HUES64 (cell line): Measurements from ENCODE around the gene TNS3.

Source experiments
- H3K27ac ChIP-seq: 2 replicates; pipeline ENCODE4 v1.7.0; 2013; ENCODE audit warnings: low read depth, low read length, inconsistent platforms
- H3K27me3 ChIP-seq: 2 replicates; pipeline ENCODE4 v1.6.1; 2013; ENCODE audit warnings: mild to moderate bottlenecking, low read length; ENCODE audit not compliant: insufficient read depth
- H3K36me3 ChIP-seq: 2 replicates; pipeline ENCODE4 v1.6.1; 2013; ENCODE audit warnings: mild to moderate bottlenecking, low read length; ENCODE audit not compliant: insufficient read depth
- H3K4me1 ChIP-seq: 2 replicates; pipeline ENCODE4 v1.6.1; 2013; ENCODE audit warnings: mild to moderate bottlenecking, low read length, moderate library complexity; ENCODE audit not compliant: insufficient read depth
- H3K4me3 ChIP-seq: 2 replicates; pipeline ENCODE4 v1.5.1; 2013; ENCODE audit warnings: mild to moderate bottlenecking, low read length, moderate library complexity
- H3K9ac ChIP-seq: 2 replicates; pipeline ENCODE4 v1.6.1; 2013; ENCODE audit warnings: mild to moderate bottlenecking, low read depth, low read length
- H3K9me3 ChIP-seq: 2 replicates; pipeline ENCODE4 v1.6.1; 2013; ENCODE audit warnings: low read depth, low read length; ENCODE audit not compliant: insufficient read depth
- WGBS: fragments of 150-250, 120-280 bp; methylation state at CpG from one replicate; pipeline ENCODE4 v1.1.7; 2013; ENCODE audit warnings: missing lambda C conversion rate; 5-methylcytosine and 5-hydroxymethylcytosine counted together

Gene TNS3

DNA sequence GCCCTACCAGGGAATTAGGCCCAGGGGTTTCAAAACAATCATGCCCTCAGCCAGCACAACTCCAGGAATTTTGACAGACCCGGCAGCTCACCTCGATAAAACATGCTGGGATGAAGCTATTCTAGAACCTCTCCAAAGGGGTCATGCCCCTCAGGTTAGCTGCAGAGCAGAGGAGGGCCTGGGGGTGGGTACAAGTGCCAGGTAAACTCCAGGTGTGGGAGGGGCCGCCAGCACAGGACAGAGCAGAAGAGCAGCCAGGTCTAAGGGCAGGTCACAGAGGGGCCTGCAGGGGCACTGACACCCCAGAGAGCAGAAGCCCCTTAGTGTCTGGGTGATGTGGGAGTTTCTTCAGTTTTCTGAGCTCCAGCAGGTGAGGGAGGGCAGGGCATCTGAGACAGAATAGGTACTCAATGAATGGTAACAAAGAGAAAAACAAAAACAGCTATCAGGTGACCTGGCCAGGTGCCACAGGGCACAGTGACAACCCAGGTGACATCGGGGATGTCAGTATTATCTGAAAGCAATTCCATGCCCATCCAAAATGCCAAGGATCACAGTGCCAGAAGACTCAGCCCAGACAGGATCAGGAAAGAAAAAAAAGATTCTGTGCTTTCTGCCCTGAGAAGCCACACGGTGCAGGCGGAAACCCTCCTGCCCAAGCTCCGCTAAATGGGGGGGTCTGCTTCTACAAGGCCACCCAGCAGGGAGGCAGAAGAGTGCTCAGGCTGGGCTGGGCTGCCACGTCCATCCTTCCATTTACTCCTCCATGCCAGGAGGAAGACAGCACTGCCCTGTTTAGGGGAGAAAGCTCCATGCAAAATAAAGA is 104.5 kb downstream of the TNS3 start:
- Histone ChIP-seq H3K36me3 (no peaks in the 10 kb centered on the region), H3K4me1 (peaks cover 28% of the 10 kb centered on the region), H3K27ac (no peak overlapping the region), H3K9ac (no peak overlapping the region), H3K4me3 (no peak overlapping the region), H3K27me3 (peaks cover 23% of the 10 kb centered on the region), H3K9me3 (no peaks in the 10 kb centered on the region)
- WGBS: 90% methylated on average over 7 of the region's 8 CpGs

DNA sequence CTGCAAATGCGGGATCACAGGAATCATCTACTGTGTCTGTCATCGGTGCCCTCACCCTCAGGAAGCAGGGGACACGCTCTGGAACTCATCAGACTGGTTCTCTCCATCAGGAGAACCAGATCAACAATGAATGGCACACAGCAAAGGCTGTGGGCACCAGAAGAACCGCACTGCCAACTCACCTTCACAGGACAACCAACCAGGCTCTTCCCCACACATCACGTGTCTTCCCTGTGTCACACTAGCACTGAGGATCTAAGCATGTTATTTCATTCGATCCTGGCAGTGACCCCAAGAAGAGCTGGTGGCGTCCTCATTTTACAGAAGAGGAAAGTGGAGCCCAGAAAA is 106.1 kb downstream of the TNS3 start:
- Histone ChIP-seq H3K4me3 (no peak overlapping the region), H3K4me1 (peaks cover 33% of the 10 kb centered on the region), H3K9ac (no peak overlapping the region), H3K27me3 (peaks cover 11% of the 10 kb centered on the region; the same call in 1 of the 2 replicates), H3K36me3 (no peaks in the 10 kb centered on the region), H3K9me3 (no peaks in the 10 kb centered on the region), H3K27ac (no peak overlapping the region)
- 94% methylated on average over 7 of the region's 7 CpGs for WGBS

DNA sequence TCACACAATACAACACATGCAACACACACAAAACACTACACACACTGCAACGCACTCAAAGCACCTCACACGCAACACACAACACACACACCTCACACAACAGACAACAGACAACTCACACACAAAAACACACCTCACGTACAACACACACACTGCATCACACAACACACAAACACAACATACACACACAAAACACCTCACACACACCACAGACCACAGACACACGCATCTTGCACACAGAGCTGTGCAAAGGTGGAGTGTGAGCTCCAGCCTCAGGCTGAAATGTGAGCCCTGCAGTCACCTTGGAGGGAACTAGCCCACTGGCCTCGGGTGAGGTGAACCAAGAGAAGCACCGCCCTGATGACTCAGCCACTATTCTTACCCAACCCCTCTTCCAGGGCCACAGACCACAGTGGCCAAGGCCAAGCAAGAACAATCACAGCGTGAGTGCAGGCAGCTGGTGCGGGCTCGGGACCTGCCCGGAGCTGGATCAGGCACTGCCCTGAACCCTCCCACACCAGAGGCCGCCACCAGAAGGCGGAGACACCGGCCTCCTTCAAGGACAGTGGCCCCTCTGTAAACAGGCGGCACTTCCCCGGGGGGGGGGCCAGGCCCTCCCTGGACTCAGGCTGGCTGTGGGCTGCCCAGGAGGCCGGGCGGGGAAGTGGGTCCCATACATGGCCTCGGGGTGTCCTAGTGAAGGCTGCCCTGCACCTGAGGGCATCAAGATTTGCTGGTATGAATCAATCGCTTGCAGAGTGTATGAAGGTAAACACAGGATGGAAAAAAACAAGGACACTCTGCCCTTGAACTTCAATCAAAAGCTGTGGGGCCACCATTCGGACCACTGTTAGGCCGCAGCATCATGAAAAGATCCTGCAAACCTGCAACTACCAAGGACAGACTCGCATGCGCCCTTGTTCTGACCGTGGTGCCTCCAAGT is 106.7 kb downstream of the TNS3 start:
- WGBS: 71% methylated on average over 24 of the region's 24 CpGs
- Histone ChIP-seq H3K27me3 (peaks cover 11% of the 10 kb centered on the region; the same call in 1 of the 2 replicates), H3K36me3 (no peaks in the 10 kb centered on the region), H3K4me1 (peaks cover 32% of the 10 kb centered on the region), H3K9me3 (no peaks in the 10 kb centered on the region), H3K27ac (no peak overlapping the region), H3K4me3 (no peak overlapping the region), H3K9ac (no peak overlapping the region)

DNA sequence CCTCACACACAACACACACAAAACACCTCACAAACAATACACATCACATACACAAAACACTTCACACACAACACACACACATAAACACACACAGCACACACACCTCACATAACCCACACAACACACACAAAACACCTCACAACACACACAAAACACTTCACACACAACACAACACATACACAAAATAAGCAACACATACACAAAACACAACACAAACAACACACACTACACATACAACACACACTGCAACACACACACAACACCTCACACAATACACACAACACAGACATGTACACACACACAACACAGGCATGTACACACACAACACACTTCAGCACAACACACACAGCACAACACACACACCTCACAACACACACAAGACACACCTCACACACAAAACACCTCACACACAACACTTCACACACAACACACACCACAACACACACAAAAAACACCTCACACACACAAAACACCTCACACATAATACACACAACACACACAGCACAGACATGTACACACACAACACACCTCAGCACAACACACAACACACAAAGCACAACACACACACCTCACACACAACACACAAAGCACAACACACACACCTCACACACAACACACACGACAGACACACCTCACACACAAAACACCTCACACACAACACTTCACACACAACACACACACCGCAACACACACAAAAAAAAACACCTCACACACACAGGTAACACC is 107.5 kb downstream of the TNS3 start:
- WGBS: 91% methylated on average over 2 of the region's 2 CpGs
- Histone ChIP-seq H3K9ac (no peak overlapping the region), H3K27me3 (peaks cover 6% of the 10 kb centered on the region; the same call in 1 of the 2 replicates), H3K9me3 (no peaks in the 10 kb centered on the region), H3K36me3 (no peaks in the 10 kb centered on the region), H3K4me1 (peaks cover 26% of the 10 kb centered on the region), H3K4me3 (no peak overlapping the region), H3K27ac (no peak overlapping the region)

DNA sequence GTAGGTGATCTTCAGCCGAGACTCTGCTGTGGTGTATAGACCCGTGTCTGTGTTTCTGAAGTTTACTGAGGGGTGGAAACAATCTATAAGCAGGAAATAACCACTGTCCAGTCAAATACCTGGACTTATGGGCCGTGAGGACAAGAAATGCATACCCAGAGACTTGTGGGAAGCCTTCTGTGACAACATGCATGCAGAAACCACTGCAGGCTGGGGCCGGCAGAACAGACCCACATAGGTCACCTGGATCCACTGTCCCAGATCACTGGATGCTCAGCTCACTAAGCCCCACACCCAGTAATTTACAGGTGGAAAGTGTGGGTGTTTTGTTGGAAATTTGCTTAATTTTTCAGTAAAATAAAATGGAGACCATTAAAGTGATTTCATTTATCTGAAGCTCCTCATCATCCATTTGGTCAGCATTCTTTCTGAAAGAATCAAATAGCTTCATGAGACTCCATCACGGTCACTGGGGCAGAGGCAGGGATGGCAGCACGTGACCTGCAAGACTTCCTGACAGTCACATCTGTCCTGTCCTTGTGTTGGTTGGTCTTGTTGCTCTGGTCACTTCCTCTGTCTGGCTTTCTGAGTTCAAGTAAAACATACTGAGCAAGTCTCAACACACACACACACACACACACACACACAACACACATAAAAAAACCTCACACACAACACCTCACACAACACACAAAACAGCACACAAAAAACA is 108.3 kb downstream of the TNS3 start:
- H3K9ac ChIP-seq: no peak overlapping the region
- no peaks in the 10 kb centered on the region for H3K36me3 ChIP-seq
- H3K27ac ChIP-seq: no peak overlapping the region

DNA sequence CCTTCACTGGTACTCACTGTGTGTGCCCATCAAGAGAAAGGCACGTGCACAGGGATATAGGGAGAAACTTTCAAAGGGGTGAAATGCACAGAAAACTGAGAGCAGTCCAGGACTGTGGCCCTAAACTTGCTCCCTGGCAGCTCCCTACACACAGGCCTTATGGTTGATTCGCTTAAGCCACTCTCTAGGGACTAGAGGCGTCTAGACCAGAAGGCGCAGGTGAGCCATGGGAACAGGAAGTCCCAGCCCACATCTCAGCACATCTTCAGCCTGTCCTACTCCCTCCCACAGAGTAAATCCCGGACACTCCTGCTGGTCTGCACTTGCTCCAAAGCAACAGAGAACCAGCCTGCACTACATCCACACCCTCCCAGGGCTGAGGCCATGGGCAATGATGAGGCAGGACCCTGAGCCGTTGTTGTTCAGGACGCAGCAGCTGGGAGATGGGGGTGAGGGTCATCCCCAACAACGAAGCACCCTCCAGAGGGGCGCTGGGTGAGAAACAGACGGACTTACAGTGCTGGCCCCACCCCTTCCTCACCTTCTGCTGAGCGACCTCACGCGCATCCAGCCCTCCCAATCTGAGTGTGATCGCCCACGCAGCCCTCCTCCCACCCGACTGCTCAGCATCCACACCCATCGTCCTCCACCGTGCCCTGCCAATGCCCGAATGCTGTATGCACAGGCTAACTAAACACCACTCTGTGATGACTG is 109.3 kb downstream of the TNS3 start:
- H3K4me3 ChIP-seq: no peak overlapping the region
- no peaks in the 10 kb centered on the region for H3K9me3 ChIP-seq
- H3K27me3 ChIP-seq: no peaks in the 10 kb centered on the region
- no peaks in the 10 kb centered on the region for H3K36me3 ChIP-seq
- H3K4me1 ChIP-seq: peaks cover 20% of the 10 kb centered on the region
- no peak overlapping the region for H3K9ac ChIP-seq
- H3K27ac ChIP-seq: no peak overlapping the region
- 94% methylated on average over 19 of the region's 19 CpGs for WGBS

More for the DNA sequence above, 108.3 kb downstream of the TNS3 start:
- 0 out of 2 replicates have a peak, but pooled peaks cover under 1% of the 10 kb centered on the region for H3K27me3 ChIP-seq
- no peak overlapping the region for H3K4me3 ChIP-seq
- peaks cover 21% of the 10 kb centered on the region for H3K4me1 ChIP-seq
- WGBS: 91% methylated on average over 6 of the region's 6 CpGs
- no peaks in the 10 kb centered on the region for H3K9me3 ChIP-seq

DNA sequence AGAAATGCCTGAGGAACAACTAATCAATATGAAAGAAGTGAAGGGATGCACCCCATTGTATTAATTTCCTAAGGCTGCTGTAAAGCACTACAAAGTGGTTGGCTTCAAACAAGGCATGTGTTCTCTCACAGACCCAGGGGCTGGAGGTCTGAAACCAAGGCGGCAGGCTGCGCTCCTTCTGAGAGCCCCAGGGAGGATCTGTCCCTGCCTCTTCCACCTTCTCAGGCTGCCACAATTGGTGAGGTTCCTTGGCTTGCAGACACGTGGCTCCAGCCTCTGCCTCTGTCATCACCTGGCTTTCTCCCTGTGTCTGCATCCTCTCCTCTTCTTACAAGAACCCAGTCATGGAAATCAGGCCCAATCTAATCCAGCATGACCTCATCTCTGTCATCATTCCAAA is 110.1 kb downstream of the TNS3 start:
- Histone ChIP-seq H3K9me3 (no peaks in the 10 kb centered on the region), H3K4me3 (no peak overlapping the region), H3K27ac (no peak overlapping the region), H3K9ac (no peak overlapping the region), H3K4me1 (peaks cover 20% of the 10 kb centered on the region), H3K27me3 (no peaks in the 10 kb centered on the region), H3K36me3 (no peaks in the 10 kb centered on the region)
- WGBS: 82% methylated on average over 3 of the region's 3 CpGs

DNA sequence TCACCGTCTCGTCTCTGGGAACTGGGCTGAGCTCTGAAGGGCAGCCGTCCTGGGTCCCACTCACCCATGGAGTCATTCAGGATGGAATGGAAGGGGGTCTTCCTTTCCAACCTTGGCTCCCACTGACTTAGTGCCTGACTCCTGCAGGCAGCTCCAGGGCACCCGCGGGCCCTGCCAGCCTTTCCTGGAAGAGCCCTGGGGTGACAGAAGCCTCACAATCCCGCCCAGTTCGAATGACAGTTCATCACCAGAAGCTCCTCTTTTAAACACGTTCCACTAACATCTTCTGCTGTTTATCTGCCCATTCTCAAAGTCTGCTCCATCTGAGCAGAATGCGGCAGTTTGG is 110.6 kb downstream of the TNS3 start:
- H3K27me3 ChIP-seq: no peaks in the 10 kb centered on the region
- 84% methylated on average over 9 of the region's 9 CpGs for WGBS
- no peak overlapping the region for H3K9ac ChIP-seq
- H3K27ac ChIP-seq: peak overlapping the region; percentile 54; the same call in 1 of the 2 replicates
- no peaks in the 10 kb centered on the region for H3K36me3 ChIP-seq
- peaks cover 20% of the 10 kb centered on the region for H3K4me1 ChIP-seq
- no peak overlapping the region for H3K4me3 ChIP-seq
- no peaks in the 10 kb centered on the region for H3K9me3 ChIP-seq

DNA sequence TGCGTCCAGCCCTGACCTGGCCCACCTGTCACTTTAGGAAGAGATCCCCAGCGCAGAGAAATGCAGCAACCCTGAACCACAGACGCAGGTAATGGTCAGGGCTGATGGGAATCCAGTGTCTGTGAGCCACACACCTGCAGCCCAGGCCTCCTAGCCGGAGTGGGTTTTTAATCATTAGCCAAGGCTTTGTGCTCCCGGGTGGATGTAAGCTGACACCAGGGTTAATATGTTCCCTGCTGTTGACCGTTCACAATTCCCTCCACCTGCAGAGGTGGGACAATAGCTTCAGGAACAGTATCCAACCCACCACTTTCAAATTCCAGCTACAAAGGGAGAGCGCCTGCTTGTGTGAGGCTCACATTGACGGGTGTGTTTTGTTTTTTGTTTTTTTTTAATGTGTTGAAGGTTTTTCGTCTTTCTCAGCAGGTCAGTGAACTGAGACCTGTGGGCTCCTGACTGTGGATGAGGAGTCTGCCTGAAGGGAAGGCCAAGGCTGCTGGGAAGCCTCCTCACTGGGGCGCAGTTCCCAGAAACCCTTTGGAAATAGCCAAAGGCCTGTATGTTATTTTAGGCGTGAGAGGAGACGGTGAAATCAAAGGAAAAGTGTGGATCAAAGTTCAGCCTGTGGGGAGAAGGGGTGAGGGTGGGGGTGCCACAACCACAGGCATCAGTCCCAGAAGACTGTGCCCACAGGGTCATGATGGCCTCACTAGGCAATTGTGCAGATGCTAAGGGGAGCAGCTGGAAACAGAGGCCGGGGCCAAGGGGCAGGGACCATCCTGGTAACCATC is 111.1 kb downstream of the TNS3 start:
- Histone ChIP-seq H3K4me1 (peaks cover 20% of the 10 kb centered on the region), H3K9me3 (no peaks in the 10 kb centered on the region), H3K9ac (no peak overlapping the region), H3K36me3 (no peaks in the 10 kb centered on the region), H3K27ac (peak overlapping the region; percentile 54; the same call in 1 of the 2 replicates), H3K27me3 (no peaks in the 10 kb centered on the region), H3K4me3 (no peak overlapping the region)
- WGBS: 42% methylated on average over 13 of the region's 13 CpGs
